K562 (cell line): ENCODE results near the gene CENPX. TPM values are rescaled to one million over a fixed set of nuclear protein-coding genes. Genes with fewer than 3 reads are reported as not detected.

Source experiments
- BMI1 ChIP-seq: fragments of 150-350 bp; IDR thresholded peaks from 2 replicates; pipeline ENCODE4 v1.6.1; 2014; ENCODE audit warnings: low read length
- BRCA1 ChIP-seq, 2 experiments: fragments of 450-650 bp in 1 of 2; sonication (generic) in 1 of 2; formaldehyde crosslinking in 1 of 2; IDR thresholded peaks; 2 replicates each; pipeline versions ENCODE4 v1.5.0 to v1.6.1; 2017 to 2020; ENCODE audit warnings: mild to moderate bottlenecking in 1 of 2, missing genetic modification reagents in 1 of 2
- CBFB ChIP-seq: sonication (generic); formaldehyde crosslinking; IDR thresholded peaks from 2 replicates; pipeline ENCODE4 v1.4.0; 2020; ENCODE audit warnings: mild to moderate bottlenecking, missing genetic modification reagents
- CTBP1 ChIP-seq: fragments of 450-650 bp; IDR thresholded peaks from 2 replicates; pipeline ENCODE4 v1.6.1; 2016; ENCODE audit warnings: borderline replicate concordance
- ELF4 ChIP-seq: fragments of 450-650 bp; formaldehyde crosslinking; IDR thresholded peaks from 2 replicates; pipeline ENCODE4 v1.4.0; 2022; ENCODE audit warnings: missing genetic modification characterization
- EP400 ChIP-seq: fragments of 450-650 bp; IDR thresholded peaks from 2 replicates; pipeline ENCODE4 v1.6.1; 2017; ENCODE audit warnings: antibody characterized with exemption, mild to moderate bottlenecking, moderate library complexity
- ESRRA ChIP-seq: fragments of 450-650 bp; IDR thresholded peaks from 2 replicates; pipeline ENCODE4 v1.6.1; 2014; ENCODE audit warnings: low read depth, mild to moderate bottlenecking, moderate library complexity, borderline replicate concordance
- FOXP1 ChIP-seq: sonication (generic); formaldehyde crosslinking; IDR thresholded peaks from 2 replicates; pipeline ENCODE4 v1.8.0; 2022; ENCODE audit warnings: mild to moderate bottlenecking, missing genetic modification reagents
- MYNN ChIP-seq, 2 experiments: sonication (generic); formaldehyde crosslinking in 1 of 2; IDR thresholded peaks; 2 replicates each; pipeline versions ENCODE4 v1.5.0 to v1.6.1; 2016 to 2020; ENCODE audit warnings: antibody characterized with exemption in 1 of 2, missing genetic modification reagents in 1 of 2
- NCOA6 ChIP-seq: fragments of 450-650 bp; IDR thresholded peaks from 2 replicates; pipeline ENCODE4 v1.6.1; 2017; ENCODE audit warnings: mild to moderate bottlenecking
- PCBP2 ChIP-seq: fragments of 200-400 bp; formaldehyde crosslinking; IDR thresholded peaks from 2 replicates; pipeline ENCODE4 v1.6.1; 2018; ENCODE audit warnings: low read length, low read depth, mild to moderate bottlenecking, moderate library complexity; ENCODE audit not compliant: poor library complexity, severe bottlenecking
- POLR2AphosphoS2 ChIP-seq: IDR thresholded peaks from 2 replicates; pipeline ENCODE4 v1.6.1; 2012; ENCODE audit warnings: low read length, improper control_type of control experiment
- SAFB2 ChIP-seq: fragments of 200-400 bp; formaldehyde crosslinking; IDR thresholded peaks from 2 replicates; pipeline ENCODE4 v1.6.1; 2018; ENCODE audit warnings: borderline replicate concordance, low read length, low read depth, moderate library complexity; ENCODE audit not compliant: severe bottlenecking
- SIN3B ChIP-seq: fragments of 450-650 bp; IDR thresholded peaks from 2 replicates; pipeline ENCODE4 v1.6.1; 2017; ENCODE audit warnings: low read depth, mild to moderate bottlenecking, moderate library complexity
- SMARCE1 ChIP-seq: fragments of 450-650 bp; IDR thresholded peaks from 2 replicates; pipeline ENCODE4 v1.7.1; 2016; ENCODE audit warnings: mild to moderate bottlenecking
- TAF9B ChIP-seq: fragments of 450-650 bp; IDR thresholded peaks from 2 replicates; pipeline ENCODE4 v1.6.1; 2018; ENCODE audit warnings: mild to moderate bottlenecking; ENCODE audit not compliant: partially characterized antibody
- ZNF311 ChIP-seq: fragments of 250-450 bp; sonication (Bioruptor Pico); IDR thresholded peaks from 2 replicates; pipeline ENCODE4 v1.4.0; 2020; ENCODE audit warnings: mild to moderate bottlenecking, moderate library complexity
- ZNF592 ChIP-seq: fragments of 450-650 bp; IDR thresholded peaks from 2 replicates; pipeline ENCODE4 v1.6.1; 2017; ENCODE audit warnings: antibody characterized with exemption, mild to moderate bottlenecking
- polyA plus RNA-seq, 8 experiments: library from polyadenylated mRNA; depleted of rRNA in 4 of 8; stranded (reverse) in 5 of 8; unstranded in 3 of 8; fragments of >200 nt; fragmentation: Nextera tagmentation in 2 of 8; fragmentation: Illumina TruSeq in 1 of 8; extraction: Ambion mirVana in 2 of 8; extraction: Trizol in 1 of 8; gene quantifications; 2 replicates each; pipeline versions ENCODE4 v1.2.1 to v1.2.3, GENCODE V29; 2011 to 2014; ENCODE audit warnings: inconsistent platforms in 1 of 8, missing spikeins in 1 of 8
- total RNA-seq, 7 experiments: library from RNA; depleted of rRNA in 6 of 7; stranded (reverse); fragments of >200 nt in 6 of 7; fragmentation: Illumina TruSeq in 2 of 7; extraction: Trizol in 2 of 7; gene quantifications; 2 replicates each; pipeline versions ENCODE4 v1.2.1 to v1.2.3, GENCODE V29; 2011 to 2021; ENCODE audit warnings: low replicate concordance in 1 of 7
- TF ChIP-seq, protein P1 (sequence below), 2 experiments: IDR thresholded peaks in 1 of 2; conservative IDR thresholded peaks in 1 of 2; 2 replicates each; pipeline ENCODE4 v1.6.1; 2016; ENCODE audit warnings: low read depth in 2 of 2, mild to moderate bottlenecking in 1 of 2, missing compliant biosample characterization in 1 of 2, missing genetic modification characterization in 1 of 2, moderate library complexity in 1 of 2
- TF ChIP-seq, protein P2 (sequence below): sonication (generic); formaldehyde crosslinking; IDR thresholded peaks from 2 replicates; pipeline ENCODE4 v1.8.0; 2022; ENCODE audit warnings: missing genetic modification reagents, mild to moderate bottlenecking, borderline replicate concordance

Gene CENPX
- total and polyA plus RNA-seq, 9 of the 15 experiments (the other 6 are each of a cell fraction or from before 2014, with no cell fraction given): 32.7 to 352 (median 127) TPM

DNA sequence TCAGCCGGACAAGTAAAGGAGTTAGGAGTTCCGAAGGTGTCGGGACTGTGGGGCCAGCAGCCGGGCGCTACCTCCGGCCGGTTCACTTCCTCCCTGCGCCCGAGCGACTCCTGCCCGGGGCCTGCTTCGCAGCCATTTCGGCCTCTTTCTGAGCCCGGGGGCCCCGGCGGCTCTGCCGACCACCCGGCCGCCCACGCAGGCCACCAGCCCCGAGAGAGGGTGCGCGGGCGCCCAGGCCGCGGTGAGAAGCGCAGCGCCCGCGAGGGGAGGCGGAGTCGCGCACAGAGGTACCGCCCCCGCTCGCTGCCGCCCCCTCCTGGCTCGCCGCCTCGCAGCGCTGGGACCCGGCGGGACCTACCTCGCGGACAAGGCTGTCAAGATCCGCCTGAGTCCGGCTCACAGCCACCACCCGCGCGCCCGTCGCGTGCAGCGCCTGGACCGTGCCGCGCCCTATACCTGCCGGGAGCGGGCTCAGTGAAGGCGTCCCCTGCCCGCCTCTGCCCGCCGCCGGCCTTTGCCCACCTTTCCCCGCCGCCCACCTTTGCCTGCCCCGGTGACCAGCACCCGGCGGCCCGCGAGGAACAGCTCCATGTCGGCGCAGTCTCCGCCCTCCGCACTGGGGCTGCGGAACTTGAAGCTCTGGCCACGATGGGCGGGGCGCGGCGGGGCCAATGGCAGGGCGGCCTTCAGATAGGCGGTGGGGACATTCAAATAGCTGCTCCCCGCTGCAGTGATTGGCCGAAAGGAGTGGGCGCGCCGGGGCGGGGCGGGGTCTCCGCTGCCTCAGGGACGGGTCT lies 14.6 kb upstream of the CENPX start, which contains the start of gene DCXR (continued):
- peak; percentile 23; the same call in 1 of the 2 replicates for TF ChIP-seq ZNF592
- TF ChIP-seq, protein P1, sequence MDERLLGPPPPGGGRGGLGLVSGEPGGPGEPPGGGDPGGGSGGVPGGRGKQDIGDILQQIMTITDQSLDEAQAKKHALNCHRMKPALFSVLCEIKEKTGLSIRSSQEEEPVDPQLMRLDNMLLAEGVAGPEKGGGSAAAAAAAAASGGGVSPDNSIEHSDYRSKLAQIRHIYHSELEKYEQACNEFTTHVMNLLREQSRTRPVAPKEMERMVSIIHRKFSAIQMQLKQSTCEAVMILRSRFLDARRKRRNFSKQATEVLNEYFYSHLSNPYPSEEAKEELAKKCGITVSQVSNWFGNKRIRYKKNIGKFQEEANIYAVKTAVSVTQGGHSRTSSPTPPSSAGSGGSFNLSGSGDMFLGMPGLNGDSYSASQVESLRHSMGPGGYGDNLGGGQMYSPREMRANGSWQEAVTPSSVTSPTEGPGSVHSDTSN (CRISPR knock-in tag; IDR thresholded peaks at IDR 0.05; ENCODE audit: low read depth): no peak
- TF ChIP-seq, protein P1 (tag; conservative IDR thresholded peaks at IDR 0.05; ENCODE audit: low read depth): no peak
- no peak for TF ChIP-seq PCBP2
- TF ChIP-seq ESRRA: peak; percentile 65; the same call in 1 of the 2 replicates
- TF ChIP-seq, protein P2, sequence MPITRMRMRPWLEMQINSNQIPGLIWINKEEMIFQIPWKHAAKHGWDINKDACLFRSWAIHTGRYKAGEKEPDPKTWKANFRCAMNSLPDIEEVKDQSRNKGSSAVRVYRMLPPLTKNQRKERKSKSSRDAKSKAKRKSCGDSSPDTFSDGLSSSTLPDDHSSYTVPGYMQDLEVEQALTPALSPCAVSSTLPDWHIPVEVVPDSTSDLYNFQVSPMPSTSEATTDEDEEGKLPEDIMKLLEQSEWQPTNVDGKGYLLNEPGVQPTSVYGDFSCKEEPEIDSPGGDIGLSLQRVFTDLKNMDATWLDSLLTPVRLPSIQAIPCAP (CRISPR knock-in tag): no peak; the same call in 1 of the 2 replicates
- no peak for TF ChIP-seq ZNF311
- peak; percentile 98 for TF ChIP-seq FOXP1
- peak; percentile 98 for TF ChIP-seq EP400
- TF ChIP-seq CTBP1: peak; percentile 99
- TF ChIP-seq NCOA6: no peak
- TF ChIP-seq BRCA1 (IDR thresholded peaks at IDR 0.05): no peak
- no peak for TF ChIP-seq BRCA1 (CRISPR knock-in tag; IDR thresholded peaks at IDR 0.05)
- TF ChIP-seq SIN3B: peak; percentile 69
- no peak for TF ChIP-seq SAFB2
- TF ChIP-seq TAF9B: no peak
- TF ChIP-seq BMI1: no peak
- no peak for TF ChIP-seq SMARCE1
- TF ChIP-seq POLR2AphosphoS2: no peak; the same call in 1 of the 2 replicates
- TF ChIP-seq ELF4 (CRISPR knock-in tag): 0 out of 2 replicates have a peak, but pooled peaks have one; percentile 30
- no peak for TF ChIP-seq CBFB (CRISPR knock-in tag)
- TF ChIP-seq MYNN (IDR thresholded peaks at IDR 0.05): no peak; the same call in 1 of the 2 replicates
- TF ChIP-seq MYNN (CRISPR knock-in tag; IDR thresholded peaks at IDR 0.05): no peak
